GM19035 (cell line): Measurements from ENCODE around the gene ZBTB42.

Source experiments
- ATAC-seq: cut with Tn5 transposase; IDR thresholded peaks from one replicate; pipeline ENCODE4 v1.9.1; 2021; ENCODE audit not compliant: unreplicated experiment

Gene ZBTB42

GRCh38 chr14:104800771-104801519 is at the start of gene ZBTB42:
Gene ZBTB42 (plus strand): TSS chr14:104801101. CDS start chr14:104801198, 97 bp downstream.
- peak; percentile 36 for ATAC-seq

DNA sequence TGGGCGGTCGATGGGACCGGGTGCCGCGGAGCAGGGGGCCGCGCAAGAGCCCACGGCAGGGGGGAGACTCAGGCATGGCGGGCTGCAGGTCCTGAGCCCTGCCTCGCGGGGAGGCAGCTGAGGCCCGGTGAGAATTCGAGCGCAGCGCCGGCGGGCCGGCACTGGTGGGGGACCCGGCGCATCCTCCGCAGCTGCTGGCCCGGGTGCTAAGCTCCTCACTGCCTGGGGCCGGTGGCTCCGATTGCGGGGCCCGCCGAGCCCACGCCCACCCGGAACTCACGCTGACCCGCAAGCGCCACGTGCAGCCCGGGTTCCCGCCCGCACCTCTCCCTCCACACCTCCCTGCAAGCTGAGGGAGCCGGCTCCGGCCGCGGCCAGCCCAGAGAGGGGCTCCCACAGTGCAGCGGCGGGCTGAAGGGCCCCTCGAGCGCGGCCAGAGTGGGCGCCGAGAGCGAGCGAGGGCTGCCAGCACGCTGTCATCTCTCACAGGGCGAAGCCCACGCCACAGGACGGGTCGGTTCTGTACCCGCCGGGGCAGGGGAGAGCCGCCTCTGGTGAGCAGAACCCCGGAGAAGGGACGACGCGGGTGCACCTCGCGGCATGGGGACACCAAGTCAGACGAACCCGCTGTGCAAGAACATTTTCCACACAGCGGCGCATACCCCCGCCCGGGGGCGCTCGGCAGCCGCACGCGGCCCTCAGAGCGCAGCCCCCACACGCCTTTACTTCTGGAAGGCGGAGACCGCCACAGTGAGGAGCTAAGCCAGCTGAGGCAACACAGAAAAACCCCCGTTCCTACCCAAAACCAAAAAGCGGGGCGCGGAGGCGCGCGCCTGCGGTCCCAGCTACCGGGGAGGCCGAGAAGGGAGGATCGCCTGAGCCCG is 49.1 kb upstream of the ZBTB42 start:
- no peak for ATAC-seq

- peak; percentile 1 for ATAC-seq
These were observed 48.5 kb upstream of the ZBTB42 start for GRCh38 chr14:104752423-104752734.

- ATAC-seq, result peak; percentile 89
These were observed 48.0 kb upstream of the ZBTB42 start, which contains the start of gene SIVA1 for GRCh38 chr14:104752735-104753527. Gene SIVA1 (plus strand): TSS chr14:104753147. CDS start chr14:104753202, 55 bp downstream.

DNA sequence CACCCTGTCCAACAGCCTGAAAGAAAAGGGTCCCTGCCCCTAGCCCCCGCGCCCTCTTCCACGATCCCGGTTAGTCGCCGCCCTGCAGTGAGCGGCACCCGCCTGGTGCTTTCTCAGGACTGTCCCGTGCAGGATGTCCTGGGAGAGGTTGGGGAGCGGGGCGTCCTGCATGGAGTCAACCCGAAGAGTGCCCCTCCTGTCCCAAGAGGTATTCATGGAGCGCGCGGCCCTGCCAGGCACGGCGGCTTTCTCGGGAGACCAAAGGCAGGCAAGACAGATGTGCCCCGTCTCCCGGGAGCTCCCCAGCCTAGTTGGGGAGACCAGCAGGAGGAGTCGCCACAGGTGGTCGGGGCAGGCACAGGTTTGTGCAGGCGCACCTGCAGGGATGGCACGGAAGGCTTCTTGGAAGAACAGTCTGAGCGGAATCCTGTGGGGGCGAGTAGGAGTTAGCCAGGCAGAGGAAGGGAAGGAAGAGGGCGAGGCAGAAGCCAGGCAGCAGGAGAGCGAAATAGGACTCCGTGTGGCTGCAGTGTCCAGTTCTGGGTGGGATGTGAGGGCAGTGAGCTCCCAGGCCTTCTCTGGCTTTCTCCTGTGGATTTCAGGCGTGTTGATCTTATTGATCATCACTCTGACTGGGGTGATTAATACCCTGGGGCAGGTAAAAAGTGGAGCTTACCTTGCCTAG is 47.2 kb upstream of the ZBTB42 start:
- no peak for ATAC-seq

GRCh38 chr14:104754213-104754851 is 46.6 kb upstream of the ZBTB42 start:
- ATAC-seq, result no peak

GRCh38 chr14:104755621-104756020 is 45.3 kb upstream of the ZBTB42 start:
- ATAC-seq, result no peak

DNA sequence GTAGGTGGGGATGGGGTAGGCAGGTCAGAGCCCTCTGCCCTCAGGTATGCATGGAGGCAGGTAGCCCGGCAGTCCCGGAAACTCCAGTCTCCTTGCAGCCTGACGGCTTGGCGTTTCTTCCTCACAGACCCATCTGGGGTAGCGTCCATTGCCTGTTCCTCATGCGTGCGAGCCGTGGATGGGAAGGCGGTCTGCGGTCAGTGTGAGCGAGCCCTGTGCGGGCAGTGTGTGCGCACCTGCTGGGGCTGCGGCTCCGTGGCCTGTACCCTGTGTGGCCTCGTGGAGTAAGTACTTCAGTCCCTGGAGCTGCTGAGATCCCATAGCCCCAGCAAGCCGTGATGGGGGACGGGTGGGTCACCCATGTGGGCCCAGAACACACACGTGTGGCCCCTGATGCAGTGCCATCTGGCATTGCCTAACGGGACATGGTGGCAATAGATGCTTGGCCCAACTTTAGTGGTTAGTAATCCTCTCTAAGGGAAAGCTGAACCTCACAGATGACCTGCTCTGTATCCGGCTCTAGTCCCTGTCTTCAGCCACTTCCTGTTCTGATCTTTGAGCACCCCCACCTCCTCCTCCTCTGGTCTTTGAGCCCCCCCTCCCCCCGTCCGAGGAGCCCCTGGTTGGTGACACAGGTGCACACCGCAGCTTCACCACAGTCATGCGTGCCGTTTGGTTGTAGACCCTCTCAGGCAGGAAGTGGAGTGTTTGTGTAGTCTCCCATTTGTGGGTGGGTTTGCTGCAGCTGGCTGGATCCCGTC is 44.2 kb upstream of the ZBTB42 start:
- ATAC-seq, result no peak

GRCh38 chr14:104757238-104757585 is 43.7 kb upstream of the ZBTB42 start:
- ATAC-seq, result no peak

DNA sequence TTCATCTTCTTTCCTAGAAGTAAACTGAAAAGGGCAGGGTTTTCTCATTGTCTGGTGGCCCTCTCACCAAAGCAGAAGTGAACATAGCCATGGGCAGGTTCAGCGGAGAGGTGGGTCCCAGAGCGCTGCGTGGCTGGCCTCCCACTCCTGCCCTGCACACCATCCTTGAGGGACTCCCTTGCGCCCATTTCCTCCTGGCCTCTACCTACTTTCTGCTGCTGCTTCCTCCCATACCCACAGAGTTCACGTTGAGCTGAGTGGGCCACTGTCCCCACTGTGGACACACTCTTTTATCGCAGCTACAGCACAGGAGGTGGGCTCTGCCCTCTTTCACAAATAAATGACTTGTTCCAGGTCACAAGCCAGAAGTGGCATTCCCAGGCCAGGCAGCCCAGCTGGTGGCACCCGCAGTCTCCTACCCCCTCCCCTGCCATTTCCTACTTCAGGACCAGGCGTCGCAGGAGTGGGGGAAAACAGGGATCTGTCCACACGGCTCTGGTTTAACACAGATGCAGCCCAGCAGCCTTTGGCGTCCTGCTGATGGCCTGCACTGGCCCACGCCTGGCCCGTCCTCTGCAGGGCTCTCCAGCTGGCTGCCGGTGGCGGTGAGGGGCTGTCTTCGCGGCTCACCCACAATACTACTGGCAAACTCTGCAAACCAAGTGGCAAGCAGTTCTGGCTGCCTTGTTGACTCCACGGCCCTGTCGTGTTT is 43.1 kb upstream of the ZBTB42 start:
- no peak for ATAC-seq

DNA sequence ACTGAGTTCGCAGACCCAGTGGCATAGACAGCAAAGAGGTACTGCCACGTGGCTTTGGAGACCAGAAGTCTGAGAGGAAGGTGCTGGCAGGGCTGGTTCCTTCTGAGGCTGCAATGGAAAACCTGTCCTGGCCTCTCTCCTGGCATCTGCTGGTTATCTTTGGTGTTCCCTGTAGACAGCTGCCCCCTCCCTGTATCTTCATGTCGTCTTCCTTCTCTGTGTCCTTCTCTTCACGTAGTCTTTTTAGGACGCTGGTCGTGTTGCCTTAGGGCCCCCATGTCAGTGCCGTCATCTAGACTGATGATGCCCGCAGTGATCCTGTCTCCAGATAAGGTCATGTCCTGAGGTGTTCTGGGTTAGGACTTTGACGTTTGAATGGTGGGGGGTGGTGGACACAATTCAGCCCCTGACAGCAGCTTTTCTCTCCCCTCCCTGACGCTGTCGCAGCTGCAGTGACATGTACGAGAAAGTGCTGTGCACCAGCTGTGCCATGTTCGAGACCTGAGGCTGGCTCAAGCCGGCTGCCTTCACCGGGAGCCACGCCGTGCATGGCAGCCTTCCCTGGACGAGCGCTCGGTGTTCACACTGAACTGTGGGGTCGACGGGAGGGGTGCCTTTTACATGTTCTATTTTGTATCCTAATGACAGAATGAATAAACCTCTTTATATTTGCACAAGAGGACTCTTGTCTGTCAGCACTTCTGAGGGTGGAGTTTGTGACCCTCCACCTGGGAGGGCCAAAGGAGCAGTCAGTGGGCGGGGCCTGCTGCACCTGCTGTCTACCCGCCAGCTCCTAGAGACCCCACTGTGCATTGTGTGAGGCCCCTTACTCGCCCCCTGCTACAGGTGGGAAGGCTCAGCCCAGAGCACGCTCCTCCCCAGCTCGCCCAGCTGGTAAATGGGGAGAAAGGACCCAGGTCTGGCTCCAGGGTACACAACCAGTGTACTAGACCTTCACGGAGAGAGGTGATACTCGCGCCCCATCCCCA is 41.6 kb upstream of the ZBTB42 start:
- no peak for ATAC-seq

GRCh38 chr14:104765517-104765916 is 35.4 kb upstream of the ZBTB42 start:
- no peak for ATAC-seq

- no peak for ATAC-seq
These were observed 34.5 kb upstream of the ZBTB42 start for GRCh38 chr14:104766256-104766862.

DNA sequence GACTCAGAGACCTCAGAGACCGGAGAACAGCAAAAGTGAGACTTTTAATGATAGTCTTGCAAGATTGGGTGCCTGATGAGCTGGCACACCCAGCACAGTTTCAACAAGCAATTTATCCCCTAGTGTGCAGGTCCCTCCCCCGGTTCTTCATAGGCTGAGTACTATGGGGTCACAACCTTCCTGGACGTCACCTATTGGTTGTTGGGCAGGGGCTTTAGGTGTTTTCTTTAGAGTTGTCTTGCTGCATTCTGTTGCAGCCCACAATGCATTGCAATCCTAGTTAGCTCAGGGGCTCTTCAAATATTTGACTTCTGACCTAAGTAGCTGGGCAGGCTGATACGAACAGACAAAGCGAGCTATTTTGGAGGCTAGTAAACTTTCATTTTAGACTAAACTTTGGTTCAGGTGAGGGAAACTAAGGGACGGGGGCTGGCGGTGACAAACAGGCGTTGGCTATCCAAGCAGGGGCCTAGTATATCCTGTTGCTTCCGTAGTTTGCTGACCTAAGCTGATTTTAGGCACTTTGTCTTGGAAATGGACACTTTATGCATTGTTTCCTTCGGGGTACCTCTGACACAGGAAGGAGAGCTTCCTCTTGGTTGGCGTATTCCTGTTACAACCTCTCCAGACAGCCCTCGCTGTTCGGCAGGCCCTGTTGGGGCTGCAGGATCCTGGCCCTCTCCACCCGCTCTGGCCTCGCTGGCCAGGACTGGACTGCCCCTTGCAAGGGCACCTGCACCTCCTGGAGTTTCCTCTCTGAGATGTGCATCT is 33.9 kb upstream of the ZBTB42 start:
- ATAC-seq, result no peak

- no peak for ATAC-seq
These were observed 33.3 kb upstream of the ZBTB42 start for GRCh38 chr14:104767634-104767918.

GRCh38 chr14:104768437-104769323 is 32.2 kb upstream of the ZBTB42 start:
- peak; percentile 77 for ATAC-seq
